Measurements from ENCODE around the gene MTHFSD.

DNA sequence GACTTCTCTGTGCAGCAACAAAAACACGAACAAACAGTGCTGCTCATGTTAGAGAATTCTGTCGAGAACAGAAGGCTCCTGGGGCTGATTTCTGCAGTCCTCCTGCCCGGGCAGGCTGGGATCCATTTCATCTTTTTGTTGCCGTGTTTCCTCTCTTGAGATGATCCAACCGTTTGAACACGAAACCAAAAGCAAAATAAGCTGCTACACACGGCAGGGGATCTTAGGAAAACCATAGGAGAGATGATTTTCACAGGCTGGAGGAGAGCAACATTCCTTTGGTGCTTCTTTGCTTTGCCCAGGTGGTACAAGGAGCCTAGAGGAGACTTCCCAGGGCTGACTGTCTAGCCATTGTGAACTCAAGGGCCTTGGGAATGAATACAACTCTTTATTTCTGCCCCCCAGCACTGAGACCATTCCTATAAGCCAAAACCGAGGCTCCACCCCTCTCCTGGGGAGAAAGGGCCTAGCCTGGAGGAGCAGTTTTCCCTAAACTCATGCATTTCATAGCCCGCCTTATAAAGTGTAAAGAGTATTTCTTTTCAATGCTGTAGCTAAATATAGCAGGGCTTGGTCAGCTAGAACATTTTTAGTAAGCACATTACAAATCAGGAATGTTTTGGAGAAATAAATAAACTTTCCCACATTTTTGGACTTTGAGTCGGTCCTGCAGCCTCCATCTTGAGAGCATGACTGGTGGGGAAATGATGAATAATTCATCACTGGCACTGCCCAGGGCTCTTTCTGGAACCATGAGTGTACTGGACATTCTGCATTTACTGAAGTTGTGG is 31.0 kb upstream of the MTHFSD start:
- TF ChIP-seq CTCF (IDR thresholded peaks at IDR 0.05) (no peak), POLR2AphosphoS5 (IDR thresholded peaks at IDR 0.05) (no peak), POLR2A (IDR thresholded peaks at IDR 0.05) (no peak)
